GM06990 (cell line): Measurements from ENCODE around the gene TPCN1.

ENCODE experiments used
- DNase-seq: peaks from one replicate; pipeline ENCODE4 v3.0.0-alpha.2; 2011; ENCODE audit not compliant: insufficient read length; ENCODE audit errors: extremely low read depth
- H3K27me3 ChIP-seq: replicated peaks from 2 replicates; pipeline ENCODE4 v1.6.0; 2011; ENCODE audit warnings: low read length; ENCODE audit not compliant: control insufficient read depth, insufficient read depth
- H3K36me3 ChIP-seq: 2 replicates; pipeline ENCODE4 v1.5.1; 2011; ENCODE audit warnings: low read length; ENCODE audit not compliant: control insufficient read depth, insufficient read depth
- H3K4me3 ChIP-seq: replicated peaks from 2 replicates; pipeline ENCODE4 v1.5.1; 2011; ENCODE audit warnings: low read depth, mild to moderate bottlenecking, control low read depth, low read length
- TF ChIP-seq, protein P1 (sequence below): IDR thresholded peaks from 2 replicates; pipeline ENCODE4 v1.5.1; 2011; ENCODE audit warnings: low read length, control low read depth, mild to moderate bottlenecking, inconsistent platforms; ENCODE audit not compliant: insufficient read depth, poor library complexity, severe bottlenecking

Gene TPCN1

DNA sequence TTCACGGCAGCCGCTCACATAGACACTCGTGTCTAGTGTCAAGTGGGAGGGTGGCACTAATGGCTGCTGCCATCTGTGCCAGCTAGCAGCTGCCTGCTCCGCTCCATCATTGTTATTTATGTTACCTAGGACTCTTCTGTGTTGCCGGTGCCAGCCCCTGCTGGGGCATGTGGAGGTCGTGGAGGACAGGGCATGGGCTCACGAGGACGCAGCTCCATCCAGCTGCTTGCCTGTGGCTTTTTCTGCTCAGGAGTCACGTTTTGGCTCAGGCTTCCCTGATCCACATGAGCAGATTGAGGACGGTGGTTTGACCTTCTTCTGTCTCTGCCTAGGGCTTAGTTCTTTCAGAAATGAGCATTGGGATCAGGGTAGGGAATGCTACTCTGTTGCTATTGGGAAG, 31.2 kb downstream of the TPCN1 start:
- TF ChIP-seq, protein P1, sequence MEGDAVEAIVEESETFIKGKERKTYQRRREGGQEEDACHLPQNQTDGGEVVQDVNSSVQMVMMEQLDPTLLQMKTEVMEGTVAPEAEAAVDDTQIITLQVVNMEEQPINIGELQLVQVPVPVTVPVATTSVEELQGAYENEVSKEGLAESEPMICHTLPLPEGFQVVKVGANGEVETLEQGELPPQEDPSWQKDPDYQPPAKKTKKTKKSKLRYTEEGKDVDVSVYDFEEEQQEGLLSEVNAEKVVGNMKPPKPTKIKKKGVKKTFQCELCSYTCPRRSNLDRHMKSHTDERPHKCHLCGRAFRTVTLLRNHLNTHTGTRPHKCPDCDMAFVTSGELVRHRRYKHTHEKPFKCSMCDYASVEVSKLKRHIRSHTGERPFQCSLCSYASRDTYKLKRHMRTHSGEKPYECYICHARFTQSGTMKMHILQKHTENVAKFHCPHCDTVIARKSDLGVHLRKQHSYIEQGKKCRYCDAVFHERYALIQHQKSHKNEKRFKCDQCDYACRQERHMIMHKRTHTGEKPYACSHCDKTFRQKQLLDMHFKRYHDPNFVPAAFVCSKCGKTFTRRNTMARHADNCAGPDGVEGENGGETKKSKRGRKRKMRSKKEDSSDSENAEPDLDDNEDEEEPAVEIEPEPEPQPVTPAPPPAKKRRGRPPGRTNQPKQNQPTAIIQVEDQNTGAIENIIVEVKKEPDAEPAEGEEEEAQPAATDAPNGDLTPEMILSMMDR = no peak
- Histone ChIP-seq H3K4me3 (no peak overlapping the region), H3K36me3 (peaks cover 11% of the 10 kb centered on the region), H3K27me3 (no peaks in the 10 kb centered on the region)
- no peak for DNase-seq

DNA sequence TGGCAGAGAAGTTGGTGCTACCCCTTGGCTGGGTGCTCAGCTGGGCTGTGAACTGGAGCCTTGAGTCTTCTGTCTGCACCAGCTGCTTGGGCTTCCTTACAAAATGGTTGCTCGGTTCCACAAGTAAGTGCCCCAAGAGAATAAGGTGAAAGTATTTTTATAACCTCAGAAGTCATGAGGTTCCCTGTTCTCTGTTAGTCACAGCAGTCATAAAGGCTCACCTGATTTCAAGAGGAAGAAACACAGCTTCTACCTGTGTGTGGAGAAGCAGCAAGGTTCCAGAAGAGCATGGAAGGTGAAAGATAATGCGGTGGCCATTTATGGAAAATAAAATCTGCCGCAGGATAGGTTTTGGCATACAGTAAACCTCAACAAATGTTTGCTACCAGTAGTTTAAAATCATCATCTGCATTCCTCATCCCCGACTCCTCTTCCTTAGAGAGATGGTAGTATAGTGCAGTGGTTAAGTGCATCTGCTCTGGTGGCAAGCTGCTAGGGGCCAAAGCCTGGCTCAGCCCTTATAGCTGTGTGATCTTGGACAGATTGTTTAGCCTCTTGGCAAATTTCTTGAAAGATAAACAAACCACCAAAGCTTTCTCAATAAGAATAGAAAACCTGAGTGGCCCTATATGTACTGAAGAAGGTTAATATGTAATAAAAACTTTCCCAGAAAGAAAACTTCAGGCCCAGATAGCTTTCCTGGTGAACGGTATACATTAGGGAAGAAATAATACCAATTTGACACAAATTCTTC, 32.4 kb downstream of the TPCN1 start:
- TF ChIP-seq, protein P1 = no peak
- H3K27me3 ChIP-seq = no peaks in the 10 kb centered on the region
- no peak for DNase-seq
- no peak overlapping the region for H3K4me3 ChIP-seq
- H3K36me3 ChIP-seq = peaks cover 9% of the 10 kb centered on the region

DNA sequence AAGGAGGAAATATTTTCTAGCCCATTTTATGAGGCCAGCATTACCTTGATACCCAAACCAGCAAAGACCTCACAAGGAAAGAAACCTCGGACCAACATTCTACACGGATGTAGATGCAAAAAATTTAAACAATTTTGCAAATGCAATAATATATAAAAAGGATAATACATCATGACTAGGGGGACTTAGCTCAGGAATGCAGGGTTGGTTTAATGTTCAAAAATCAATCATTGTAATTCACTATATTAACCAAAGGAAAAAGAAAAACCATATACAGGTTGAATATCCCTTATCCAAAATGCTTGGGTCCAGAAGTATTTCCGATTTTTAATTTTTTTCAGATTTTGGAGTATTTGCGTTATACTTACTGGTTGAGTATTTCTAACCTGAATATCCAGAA, 33.0 kb downstream of the TPCN1 start:
- TF ChIP-seq, protein P1 = no peak
- Histone ChIP-seq H3K4me3 (no peak overlapping the region), H3K27me3 (no peaks in the 10 kb centered on the region), H3K36me3 (peaks cover 9% of the 10 kb centered on the region)
- no peak for DNase-seq

DNA sequence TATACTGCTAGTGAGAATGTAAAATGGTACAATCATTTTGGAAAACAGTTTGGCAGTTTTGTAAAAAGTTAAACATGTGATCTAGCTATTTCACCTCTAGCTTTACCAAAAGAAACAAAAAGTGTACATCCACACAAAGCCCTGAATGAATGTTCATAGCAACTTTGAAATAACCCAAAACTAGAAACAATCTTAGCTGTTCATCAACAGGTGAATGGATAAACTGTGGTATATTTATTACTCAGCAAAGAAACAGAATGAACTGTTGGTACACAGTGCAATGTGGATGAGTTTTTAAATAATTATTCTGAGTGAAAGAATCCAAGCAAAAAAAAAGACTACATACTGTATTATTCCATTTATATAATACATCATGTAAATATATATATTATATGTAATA, 36.3 kb downstream of the TPCN1 start:
- no peak for DNase-seq

DNA sequence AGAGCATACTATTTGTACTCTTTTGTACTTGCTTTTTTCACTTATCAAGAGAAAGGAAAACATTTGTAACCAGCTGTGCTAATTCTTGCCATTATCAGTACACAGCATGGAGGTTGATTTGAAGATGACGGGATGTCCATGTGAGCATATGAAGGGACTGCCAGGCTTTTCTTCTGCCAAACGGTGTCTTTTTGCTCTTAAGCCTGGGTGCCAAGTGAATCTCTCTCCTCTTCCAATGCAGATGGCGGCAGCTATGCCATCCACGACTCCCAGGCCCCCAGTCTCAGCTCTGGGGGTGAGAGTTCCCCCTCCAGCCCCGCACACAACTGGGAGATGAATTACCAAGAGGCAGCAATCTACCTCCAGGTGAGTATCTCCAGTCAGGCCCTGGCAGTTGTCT, 38.9 kb downstream of the TPCN1 start:
- DNase-seq = no peak
- peaks cover 5% of the 10 kb centered on the region for H3K36me3 ChIP-seq
- no peaks in the 10 kb centered on the region for H3K27me3 ChIP-seq
- H3K4me3 ChIP-seq = no peak overlapping the region
- TF ChIP-seq, protein P1 = no peak

More for the DNA sequence above, 36.3 kb downstream of the TPCN1 start:
- no peaks in the 10 kb centered on the region; the same call in none of the 2 replicates for H3K36me3 ChIP-seq
- no peaks in the 10 kb centered on the region for H3K27me3 ChIP-seq
- TF ChIP-seq, protein P1 = no peak
- H3K4me3 ChIP-seq = no peak overlapping the region
